Mesendoderm (in vitro differentiated cells): Measurements from ENCODE around the gene P4HA1. TPM values are rescaled to one million over a fixed set of nuclear protein-coding genes. Genes with fewer than 3 reads are reported as not detected.

Source experiments
- DNase-seq: peaks from one replicate; pipeline ENCODE4 v3.0.0; 2013
- H2AK5ac ChIP-seq: 2 replicates; pipeline ENCODE4 v1.6.1; 2013; ENCODE audit warnings: low read length, inconsistent platforms
- H2BK120ac ChIP-seq: 2 replicates; pipeline ENCODE4 v1.6.1; 2013; ENCODE audit warnings: low read depth, mild to moderate bottlenecking, low read length, moderate library complexity, mixed read lengths
- H2BK15ac ChIP-seq: replicated peaks from 2 replicates; pipeline ENCODE4 v1.6.1; 2013; ENCODE audit warnings: low read depth, mild to moderate bottlenecking, moderate library complexity
- H2BK5ac ChIP-seq: 2 replicates; pipeline ENCODE4 v1.6.1; 2013; ENCODE audit warnings: low read length, inconsistent platforms
- H3K18ac ChIP-seq: 2 replicates; pipeline ENCODE4 v1.6.1; 2013; ENCODE audit warnings: mild to moderate bottlenecking, low read length, mixed read lengths
- H3K23ac ChIP-seq: one replicate; pipeline ENCODE4 v1.6.1; 2013; ENCODE audit warnings: low read length
- H3K27ac ChIP-seq: 2 replicates; pipeline ENCODE4 v1.5.1; 2013; ENCODE audit warnings: low read depth, mild to moderate bottlenecking, inconsistent platforms, low read length, moderate library complexity
- H3K27me3 ChIP-seq: 2 replicates; pipeline ENCODE4 v1.6.1; 2013; ENCODE audit warnings: low read length, control low read depth, mild to moderate bottlenecking, inconsistent platforms; ENCODE audit not compliant: insufficient read depth, poor library complexity
- H3K36me3 ChIP-seq: 2 replicates; pipeline ENCODE4 v1.6.1; 2013; ENCODE audit warnings: low read length, inconsistent platforms; ENCODE audit not compliant: control insufficient read depth, insufficient read depth
- H3K4ac ChIP-seq: one replicate; pipeline ENCODE4 v1.6.1; 2013; ENCODE audit warnings: low read depth, mild to moderate bottlenecking, low read length, moderate library complexity
- H3K4me1 ChIP-seq: 2 replicates; pipeline ENCODE4 v1.6.1; 2013; ENCODE audit warnings: low read depth, low read length, inconsistent platforms; ENCODE audit not compliant: control insufficient read depth
- H3K4me2 ChIP-seq: 2 replicates; pipeline ENCODE4 v1.6.1; 2013; ENCODE audit warnings: low read length
- H3K4me3 ChIP-seq: 2 replicates; pipeline ENCODE4 v1.5.1; 2013; ENCODE audit warnings: mild to moderate bottlenecking, low read length
- H3K56ac ChIP-seq: one replicate; pipeline ENCODE4 v1.6.1; 2013; ENCODE audit warnings: low read length
- H3K79me1 ChIP-seq: 2 replicates; pipeline ENCODE4 v1.6.1; 2013; ENCODE audit warnings: low read length, inconsistent platforms
- H3K79me2 ChIP-seq: 2 replicates; pipeline ENCODE4 v1.6.1; 2013; ENCODE audit warnings: mild to moderate bottlenecking, low read length; ENCODE audit not compliant: control insufficient read depth, insufficient read depth
- H3K9ac ChIP-seq: 2 replicates; pipeline ENCODE4 v1.6.1; 2013; ENCODE audit warnings: low read length, inconsistent platforms
- H4K5ac ChIP-seq: one replicate; pipeline ENCODE4 v1.6.1; 2013; ENCODE audit warnings: low read length
- H4K8ac ChIP-seq: one replicate; pipeline ENCODE4 v1.6.1; 2013; ENCODE audit warnings: low read depth, mild to moderate bottlenecking, control low read depth, low read length, moderate library complexity
- WGBS: extraction: QIAGEN DNeasy Blood & Tissue Kit; methylation state at CpG from one replicate; pipeline ENCODE4 v1.1.7; 2013; ENCODE audit warnings: low lambda C conversion rate, missing lambda C conversion rate; ENCODE audit not compliant: insufficient coverage; ENCODE audit errors: extremely low coverage; 5-methylcytosine and 5-hydroxymethylcytosine counted together
- small RNA-seq: library from polyadenylated mRNA; stranded (forward); fragments of <200 nt; extraction: miRNeasy Mini kit (QIAGEN cat#:217004); gene quantifications from one replicate; pipeline ENCODE3, GENCODE V24; 2013; ENCODE audit not compliant: insufficient read depth

The P4HA1 gene

DNA sequence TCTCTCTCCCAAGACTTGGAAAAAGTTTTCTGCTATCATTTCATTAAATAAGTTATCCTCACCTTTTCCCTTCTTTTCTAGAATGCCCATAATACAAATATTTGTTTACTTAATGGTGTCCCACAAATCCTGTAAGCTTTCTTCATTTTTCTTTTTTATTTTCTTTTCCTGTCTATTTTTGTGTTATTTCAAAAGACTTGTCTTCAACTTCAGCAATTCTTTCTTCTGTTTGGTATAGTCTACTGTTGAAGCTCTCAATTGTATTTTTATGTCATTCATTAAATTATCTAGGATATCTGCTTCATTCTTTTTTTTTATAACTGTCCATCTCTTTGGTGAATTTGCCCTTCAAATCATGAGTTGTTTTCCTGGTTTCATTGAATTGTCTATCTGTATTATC lies 117.0 kb downstream of the P4HA1 start:
- Histone ChIP-seq H4K5ac (no peak overlapping the region), H3K4me3 (no peak overlapping the region), H2BK120ac (no peak overlapping the region), H3K4me1 (no peaks in the 10 kb centered on the region), H2BK5ac (no peak overlapping the region), H3K23ac (no peak overlapping the region), H2BK15ac (no peak overlapping the region), H3K4me2 (no peak overlapping the region), H3K79me1 (no peaks in the 10 kb centered on the region), H3K27ac (no peak overlapping the region), H3K36me3 (no peaks in the 10 kb centered on the region), H4K8ac (no peak overlapping the region), H3K9ac (no peak overlapping the region), H3K56ac (no peak overlapping the region), H2AK5ac (no peak overlapping the region), H3K18ac (no peak overlapping the region), H3K27me3 (no peaks in the 10 kb centered on the region), H3K4ac (no peak overlapping the region), H3K79me2 (no peaks in the 10 kb centered on the region)
- no peak for DNase-seq

DNA sequence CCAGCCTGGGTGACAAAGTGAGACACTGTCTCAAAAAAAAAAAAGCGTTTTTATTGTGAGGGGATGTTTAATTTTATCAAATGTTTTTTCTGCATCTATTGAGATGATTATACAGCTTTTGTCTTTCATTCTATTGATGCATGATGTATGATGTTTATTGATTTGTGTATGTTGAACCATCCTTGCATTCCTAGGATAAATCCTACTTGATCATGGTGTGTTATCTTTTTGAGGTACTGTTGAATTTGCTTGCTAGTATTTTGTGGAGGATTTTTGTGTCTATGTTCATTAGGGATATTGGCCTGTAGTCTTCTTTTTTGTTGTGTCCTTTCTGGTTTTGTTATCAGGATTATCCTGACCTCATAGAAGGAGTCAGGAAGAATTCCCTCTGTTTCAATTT lies 119.8 kb downstream of the P4HA1 start:
- no peak for DNase-seq
- no peak overlapping the region for H2BK120ac ChIP-seq
- WGBS = no CpG with 5 or more reads among the region's 1 CpG

More for the DNA sequence above, 119.8 kb downstream of the P4HA1 start:
- H4K5ac ChIP-seq = no peak overlapping the region
- no peak overlapping the region for H3K4me3 ChIP-seq
- H3K23ac ChIP-seq = no peak overlapping the region
- H3K56ac ChIP-seq = no peak overlapping the region
- no peaks in the 10 kb centered on the region for H3K36me3 ChIP-seq
- no peaks in the 10 kb centered on the region for H3K27me3 ChIP-seq
- H3K27ac ChIP-seq = no peak overlapping the region
- no peaks in the 10 kb centered on the region for H3K79me2 ChIP-seq
- H3K4me1 ChIP-seq = no peaks in the 10 kb centered on the region
- no peak overlapping the region for H2AK5ac ChIP-seq
- no peaks in the 10 kb centered on the region for H3K79me1 ChIP-seq
- no peak overlapping the region for H3K4me2 ChIP-seq
- H2BK5ac ChIP-seq = no peak overlapping the region
- no peak overlapping the region for H2BK15ac ChIP-seq
- H3K4ac ChIP-seq = no peak overlapping the region
- no peak overlapping the region for H3K18ac ChIP-seq
- no peak overlapping the region for H3K9ac ChIP-seq
- no peak overlapping the region for H4K8ac ChIP-seq

Small RNA genes lying within 50 kb of the gene (small RNA-seq; reads per million reads assigned to genes)
- gene RF00019 (not detected), gene SNORA11F (1.1 reads per million)
